ENCODE results near the gene TM4SF1. TPM values are rescaled to one million over a fixed set of nuclear protein-coding genes. Genes with fewer than 3 reads are reported as not detected.

The TM4SF1 gene
- total and polyA plus RNA-seq, 9 of the 15 experiments (the other 6 are each of a cell fraction or from before 2014, with no cell fraction given): 0.06 to 0.44 (median 0.08) TPM; not detected in 4

- no peaks in the 10 kb centered on the region for H3K9me1 ChIP-seq (ENCODE audit: control insufficient read depth, insufficient read depth, low read length)
- H2AFZ ChIP-seq (ENCODE audit: low read depth, low read length): no peak overlapping the region
- no peaks in the 10 kb centered on the region for H3K79me2 ChIP-seq (ENCODE audit: control insufficient read depth, insufficient read depth, low read length)
- no peak overlapping the region for H3K27ac ChIP-seq (ENCODE audit: extremely low read depth, low read depth, low read length)
- intact Hi-C loops (cut with micrococcal nuclease) (no loop called here), in situ Hi-C loops (cut with MboI) (no loop called here)
- CTCF ChIA-PET (ENCODE audit: low intra/inter-chr PET ratio): no interaction called here
- no peak overlapping the region for H3K9ac ChIP-seq (ENCODE audit: insufficient read depth in 1 of 2, low read depth in 2 of 2, low read length in 2 of 2)
- no peak for TF ChIP-seq RREB1 (CRISPR knock-in tag; IDR thresholded peaks at IDR 0.05)
- no peak for TF ChIP-seq KLF6 (CRISPR knock-in tag; IDR thresholded peaks at IDR 0.05; ENCODE audit: borderline replicate concordance)
- TF ChIP-seq NFRKB (IDR thresholded peaks at IDR 0.05; ENCODE audit: low read depth): no peak
- TF ChIP-seq ZNF445 (CRISPR knock-in tag; IDR thresholded peaks at IDR 0.05; ENCODE audit: low read depth): no peak
- TF ChIP-seq GTF2B (IDR thresholded peaks at IDR 0.05; ENCODE audit: extremely low read depth, insufficient read length): no peak
- TF ChIP-seq, protein P1, sequence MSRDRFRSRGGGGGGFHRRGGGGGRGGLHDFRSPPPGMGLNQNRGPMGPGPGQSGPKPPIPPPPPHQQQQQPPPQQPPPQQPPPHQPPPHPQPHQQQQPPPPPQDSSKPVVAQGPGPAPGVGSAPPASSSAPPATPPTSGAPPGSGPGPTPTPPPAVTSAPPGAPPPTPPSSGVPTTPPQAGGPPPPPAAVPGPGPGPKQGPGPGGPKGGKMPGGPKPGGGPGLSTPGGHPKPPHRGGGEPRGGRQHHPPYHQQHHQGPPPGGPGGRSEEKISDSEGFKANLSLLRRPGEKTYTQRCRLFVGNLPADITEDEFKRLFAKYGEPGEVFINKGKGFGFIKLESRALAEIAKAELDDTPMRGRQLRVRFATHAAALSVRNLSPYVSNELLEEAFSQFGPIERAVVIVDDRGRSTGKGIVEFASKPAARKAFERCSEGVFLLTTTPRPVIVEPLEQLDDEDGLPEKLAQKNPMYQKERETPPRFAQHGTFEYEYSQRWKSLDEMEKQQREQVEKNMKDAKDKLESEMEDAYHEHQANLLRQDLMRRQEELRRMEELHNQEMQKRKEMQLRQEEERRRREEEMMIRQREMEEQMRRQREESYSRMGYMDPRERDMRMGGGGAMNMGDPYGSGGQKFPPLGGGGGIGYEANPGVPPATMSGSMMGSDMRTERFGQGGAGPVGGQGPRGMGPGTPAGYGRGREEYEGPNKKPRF (IDR thresholded peaks at IDR 0.05; ENCODE audit: low read depth, low read length): no peak
- no peak for TF ChIP-seq SUPT5H (IDR thresholded peaks at IDR 0.05)
- TF ChIP-seq, protein P2, sequence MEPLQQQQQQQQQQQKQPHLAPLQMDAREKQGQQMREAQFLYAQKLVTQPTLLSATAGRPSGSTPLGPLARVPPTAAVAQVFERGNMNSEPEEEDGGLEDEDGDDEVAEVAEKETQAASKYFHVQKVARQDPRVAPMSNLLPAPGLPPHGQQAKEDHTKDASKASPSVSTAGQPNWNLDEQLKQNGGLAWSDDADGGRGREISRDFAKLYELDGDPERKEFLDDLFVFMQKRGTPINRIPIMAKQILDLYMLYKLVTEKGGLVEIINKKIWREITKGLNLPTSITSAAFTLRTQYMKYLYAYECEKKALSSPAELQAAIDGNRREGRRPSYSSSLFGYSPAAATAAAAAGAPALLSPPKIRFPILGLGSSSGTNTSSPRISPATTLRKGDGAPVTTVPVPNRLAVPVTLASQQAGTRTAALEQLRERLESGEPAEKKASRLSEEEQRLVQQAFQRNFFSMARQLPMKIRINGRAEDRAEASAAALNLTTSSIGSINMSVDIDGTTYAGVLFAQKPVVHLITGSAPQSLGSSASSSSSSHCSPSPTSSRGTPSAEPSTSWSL (CRISPR knock-in tag; IDR thresholded peaks at IDR 0.05; ENCODE audit: borderline replicate concordance): no peak
- H3K36me3 ChIP-seq (ENCODE audit: control insufficient read depth, insufficient read depth, low read length): no peaks in the 10 kb centered on the region
- H3K4me3 ChIP-seq: no peak overlapping the region
- H3K9me3 ChIP-seq (replicated peaks; ENCODE audit: control insufficient read depth, insufficient read depth, low read depth, low read length): no peaks in the 10 kb centered on the region
- no peak overlapping the region for H3K4me2 ChIP-seq (ENCODE audit: insufficient read depth, low read length)
- POLR2A ChIA-PET: no interaction called here
- no peaks in the 10 kb centered on the region for H4K20me1 ChIP-seq (replicated peaks; ENCODE audit: control insufficient read depth, insufficient read depth, low read length)
- H3K4me1 ChIP-seq (replicated peaks in 1 of 2; ENCODE audit: control insufficient read depth in 2 of 2, insufficient read depth in 2 of 2, low read length in 2 of 2): no peaks in the 10 kb centered on the region
- no peak for DNase-seq (ENCODE audit: extremely low read depth in 1 of 4, low spot score in 3 of 4)
- 6% methylated on average over 1 of the region's 1 CpG for WGBS (ENCODE audit: insufficient coverage, low coverage, missing lambda C conversion rate)
- no peaks in the 10 kb centered on the region for H3K27me3 ChIP-seq (ENCODE audit: control insufficient read depth in 2 of 2, insufficient read depth in 2 of 2, low read length in 2 of 2)
- FAIRE-seq: no peak
- no TSS peak for BruUV-seq (replicated peaks)
- no peak for ATAC-seq
Measured at GRCh38 chr3:149414557-149415231, 37.2 kb upstream of the TM4SF1 start.
